Neuronal stem cell (in vitro differentiated cells): ENCODE results near the gene DNAH8.

ENCODE experiments used
- DNase-seq: peaks from one replicate; pipeline ENCODE4 v3.0.0-alpha.2; 2013; ENCODE audit warnings: low spot score
- H2AFZ ChIP-seq: one replicate; pipeline ENCODE4 v1.6.1; 2013; ENCODE audit warnings: mild to moderate bottlenecking, low read length, inconsistent platforms
- H2AK5ac ChIP-seq: 2 replicates; pipeline ENCODE4 v1.6.1; 2013; ENCODE audit warnings: low read depth, mild to moderate bottlenecking, inconsistent platforms, low read length, moderate library complexity, mixed read lengths
- H2BK120ac ChIP-seq: 2 replicates; pipeline ENCODE4 v1.6.1; 2013; ENCODE audit warnings: low read depth, mild to moderate bottlenecking, inconsistent platforms, low read length, moderate library complexity, mixed read lengths
- H2BK12ac ChIP-seq: one replicate; pipeline ENCODE4 v1.6.1; 2013; ENCODE audit warnings: low read length, inconsistent platforms
- H2BK15ac ChIP-seq: 2 replicates; pipeline ENCODE4 v1.6.1; 2013; ENCODE audit warnings: mild to moderate bottlenecking, low read length, inconsistent platforms, mixed read lengths
- H2BK5ac ChIP-seq: one replicate; pipeline ENCODE4 v1.6.1; 2013; ENCODE audit warnings: inconsistent platforms, mild to moderate bottlenecking, low read length, moderate library complexity
- H3K14ac ChIP-seq: one replicate; pipeline ENCODE4 v1.6.1; 2013; ENCODE audit warnings: low read length, inconsistent platforms
- H3K18ac ChIP-seq: 2 replicates; pipeline ENCODE4 v1.6.1; 2013; ENCODE audit warnings: low read length, inconsistent platforms
- H3K23ac ChIP-seq: 2 replicates; pipeline ENCODE4 v1.6.1; 2013; ENCODE audit warnings: low read depth, mild to moderate bottlenecking, mixed read lengths, low read length, inconsistent platforms; ENCODE audit not compliant: poor library complexity
- H3K27ac ChIP-seq: replicated peaks from 3 replicates; pipeline ENCODE4 v1.5.1; 2013; ENCODE audit warnings: low read length, inconsistent platforms
- H3K27me3 ChIP-seq, 3 experiments: 2 replicates each; pipeline ENCODE4 v1.6.1; 2013; ENCODE audit warnings: low read length in 3 of 3, mild to moderate bottlenecking in 2 of 3, inconsistent platforms in 1 of 3, low read depth in 1 of 3, mixed read lengths in 1 of 3, moderate library complexity in 1 of 3; ENCODE audit not compliant: control insufficient read depth in 3 of 3, insufficient read depth in 3 of 3
- H3K36me3 ChIP-seq, 2 donors: replicated peaks in 1 of 2; 2 replicates each; pipeline ENCODE4 v1.6.1; 2013; ENCODE audit warnings: low read length in 2 of 2; ENCODE audit not compliant: control insufficient read depth in 2 of 2, insufficient read depth in 2 of 2
- H3K4ac ChIP-seq: 2 replicates; pipeline ENCODE4 v1.6.1; 2013; ENCODE audit warnings: inconsistent platforms, mild to moderate bottlenecking, low read length, moderate library complexity
- H3K4me1 ChIP-seq, 2 donors: 1 replicate in 1 of 2; 2 replicates in 1 of 2; pipeline ENCODE4 v1.6.1; 2013; ENCODE audit warnings: low read length in 2 of 2, low read depth in 1 of 2; ENCODE audit not compliant: control insufficient read depth in 2 of 2, insufficient read depth in 1 of 2
- H3K4me2 ChIP-seq: one replicate; pipeline ENCODE4 v1.6.1; 2013; ENCODE audit warnings: mild to moderate bottlenecking, low read length, inconsistent platforms; ENCODE audit not compliant: insufficient read depth, poor library complexity, severe bottlenecking
- H3K4me3 ChIP-seq, 2 donors: 2 replicates each; pipeline ENCODE4 v1.5.1; 2013; ENCODE audit warnings: low read length in 2 of 2, mild to moderate bottlenecking in 2 of 2, inconsistent platforms in 1 of 2, moderate library complexity in 1 of 2
- H3K79me1 ChIP-seq: one replicate; pipeline ENCODE4 v1.6.1; 2013; ENCODE audit warnings: low read depth, mild to moderate bottlenecking, inconsistent platforms, low read length, moderate library complexity
- H3K9ac ChIP-seq: one replicate; pipeline ENCODE4 v1.6.1; 2013; ENCODE audit warnings: mild to moderate bottlenecking, low read depth, low read length, inconsistent platforms; ENCODE audit not compliant: poor library complexity
- H3K9me3 ChIP-seq, 2 donors: replicated peaks in 1 of 2; 2 replicates each; pipeline versions ENCODE3 to v1.6.1; 2013; ENCODE audit warnings: low read length in 2 of 2, mild to moderate bottlenecking in 2 of 2, inconsistent platforms in 1 of 2, low read depth in 1 of 2, mixed read lengths in 1 of 2, moderate library complexity in 1 of 2; ENCODE audit not compliant: control insufficient read depth in 2 of 2, insufficient read depth in 1 of 2
- H4K8ac ChIP-seq: one replicate; pipeline ENCODE4 v1.6.1; 2013; ENCODE audit warnings: low read depth, mild to moderate bottlenecking, inconsistent platforms, low read length, moderate library complexity
- H4K91ac ChIP-seq: one replicate; pipeline ENCODE4 v1.6.1; 2013; ENCODE audit warnings: low read length, low read depth, mild to moderate bottlenecking, inconsistent platforms; ENCODE audit not compliant: poor library complexity
- whole genome bisulfite sequencing, 2 donors: extraction: QIAGEN DNeasy Blood & Tissue Kit; methylation state at CpG; one replicate each; pipeline ENCODE4 v1.1.7; 2013; ENCODE audit warnings: missing lambda C conversion rate in 2 of 2, mixed read lengths in 1 of 2; ENCODE audit not compliant: insufficient read length in 2 of 2, insufficient replicate concordance in 1 of 2; ENCODE audit errors: extremely low coverage in 2 of 2; 5-methylcytosine and 5-hydroxymethylcytosine counted together

DNAH8 gene

DNA sequence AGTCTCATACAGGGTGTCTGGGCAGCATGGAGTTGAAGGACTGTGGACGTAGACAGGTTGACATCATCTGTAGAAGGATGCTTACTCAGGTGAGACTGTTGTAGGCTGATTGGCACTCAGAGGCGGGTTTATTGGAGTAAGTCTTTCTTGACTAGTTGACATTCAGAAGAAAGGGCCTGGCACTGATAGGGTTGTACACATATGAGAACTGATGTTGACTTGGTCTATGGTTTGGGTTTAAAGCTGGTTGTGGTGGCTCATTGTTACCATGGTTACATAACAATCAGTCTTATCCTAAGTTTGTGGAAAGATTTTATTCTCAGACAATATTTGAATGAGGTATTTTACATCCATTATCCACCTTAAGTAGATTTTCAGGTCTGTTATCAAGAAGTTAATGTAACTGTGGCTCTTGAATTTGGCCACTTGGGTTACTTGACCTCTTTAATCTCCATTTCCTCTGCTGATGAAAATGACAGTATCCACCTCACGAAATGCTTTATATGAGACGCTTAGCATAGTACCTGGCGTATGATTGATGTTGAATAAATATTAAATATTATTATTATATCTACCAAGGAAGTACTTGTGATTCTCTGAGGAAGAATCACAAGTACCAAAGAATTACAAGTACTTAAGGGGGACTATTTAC is 109.3 kb downstream of the DNAH8 start:
- Histone ChIP-seq H3K9ac (no peak overlapping the region), H2AFZ (no peak overlapping the region), H3K4ac (no peak overlapping the region), H3K14ac (no peak overlapping the region), H3K4me2 (no peak overlapping the region), H4K91ac (no peak overlapping the region), H3K18ac (no peak overlapping the region), H3K4me3 (no peak overlapping the region), H2AK5ac (no peak overlapping the region), H3K36me3 (no peaks in the 10 kb centered on the region), H3K4me1 (no peaks in the 10 kb centered on the region), H3K9me3 (no peaks in the 10 kb centered on the region), H2BK120ac (no peak overlapping the region), H3K23ac (no peak overlapping the region), H2BK5ac (no peak overlapping the region), H2BK12ac (no peak overlapping the region), H3K27me3 (peaks cover 0 to 4% (median 0%) of the 10 kb centered on the region in 3 experiments), H2BK15ac (no peak overlapping the region), H3K27ac (no peak overlapping the region), H3K79me1 (no peaks in the 10 kb centered on the region), H4K8ac (no peak overlapping the region)
- no CpG with 5 or more reads among the region's 5 CpGs for WGBS, 2 donors
- no peak for DNase-seq

DNA sequence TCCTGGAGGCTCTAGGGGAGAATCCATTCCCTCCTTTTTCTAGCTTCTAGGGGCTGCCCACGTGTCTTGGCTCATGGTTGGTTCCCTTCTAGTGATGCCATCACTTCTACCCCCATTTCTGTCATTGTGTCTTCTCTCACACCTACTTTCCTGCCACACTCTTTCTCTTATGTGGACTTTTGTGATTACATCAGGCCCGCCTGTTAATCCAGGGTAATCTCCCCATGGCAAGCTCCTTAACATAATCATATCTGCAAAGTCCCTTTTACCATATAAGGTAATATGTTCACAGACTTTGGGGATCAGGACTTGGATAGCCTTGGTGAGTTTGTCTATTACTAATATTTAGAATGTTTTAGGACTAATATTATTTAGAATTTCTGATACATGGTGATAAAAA is 111.9 kb downstream of the DNAH8 start:
- no peak overlapping the region for H3K4me3 ChIP-seq
- WGBS, 2 donors: no CpG with 5 or more reads among the region's 2 CpGs
- no peak overlapping the region for H2AFZ ChIP-seq

DNA sequence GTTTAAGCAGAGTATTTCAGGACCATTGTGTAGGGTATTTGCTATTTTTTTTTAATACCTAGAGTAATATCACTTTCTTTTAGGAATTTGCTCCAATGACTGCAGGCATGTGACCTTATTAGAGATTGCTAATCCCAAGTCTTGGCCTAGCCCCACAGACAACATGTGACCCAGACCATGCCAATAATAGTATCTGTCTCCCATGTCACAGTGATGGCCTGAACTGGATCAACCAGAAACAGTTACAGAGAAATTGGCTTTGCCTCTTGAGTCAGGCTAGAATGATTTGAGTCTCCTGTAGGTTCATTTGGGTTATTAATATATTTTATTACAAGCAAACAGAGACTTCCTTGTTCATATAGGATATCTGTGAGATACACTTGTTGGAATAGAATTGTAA is 116.8 kb downstream of the DNAH8 start:
- peaks cover 0 to 16% (median 0%) of the 10 kb centered on the region in 3 experiments for H3K27me3 ChIP-seq
- no peak overlapping the region for H4K91ac ChIP-seq
- no peak overlapping the region for H3K18ac ChIP-seq
- no peak overlapping the region for H3K23ac ChIP-seq
- no peak for DNase-seq
- no peak overlapping the region for H3K9ac ChIP-seq
- H3K27ac ChIP-seq: no peak overlapping the region
- H3K4ac ChIP-seq: no peak overlapping the region
- H3K79me1 ChIP-seq: no peaks in the 10 kb centered on the region
- no peak overlapping the region for H2BK15ac ChIP-seq
- H2BK5ac ChIP-seq: no peak overlapping the region
- no peak overlapping the region for H2AK5ac ChIP-seq
- no peak overlapping the region for H4K8ac ChIP-seq
- no peak overlapping the region for H2BK12ac ChIP-seq
- H3K4me3 ChIP-seq: no peak overlapping the region
- H3K36me3 ChIP-seq: no peaks in the 10 kb centered on the region
- H3K4me1 ChIP-seq: peaks cover 0 to 5% of the 10 kb centered on the region in 2 donors
- H2BK120ac ChIP-seq: no peak overlapping the region
- H3K4me2 ChIP-seq: no peak overlapping the region
- H3K9me3 ChIP-seq: no peaks in the 10 kb centered on the region
- H2AFZ ChIP-seq: no peak overlapping the region
- no peak overlapping the region for H3K14ac ChIP-seq

More for the DNA sequence above, 111.9 kb downstream of the DNAH8 start:
- H2BK120ac ChIP-seq: no peak overlapping the region
- no peak overlapping the region for H4K91ac ChIP-seq
- no peak overlapping the region for H3K9ac ChIP-seq
- DNase-seq: no peak
- H3K4me2 ChIP-seq: no peak overlapping the region
- no peak overlapping the region for H3K27ac ChIP-seq
- no peak overlapping the region for H2BK12ac ChIP-seq
- H3K23ac ChIP-seq: no peak overlapping the region
- no peak overlapping the region for H2BK5ac ChIP-seq
- H3K4me1 ChIP-seq: no peaks in the 10 kb centered on the region
- H2BK15ac ChIP-seq: no peak overlapping the region
- H3K4ac ChIP-seq: no peak overlapping the region
- peaks cover 0 to 2% (median 0%) of the 10 kb centered on the region in 3 experiments for H3K27me3 ChIP-seq
- H3K36me3 ChIP-seq: no peaks in the 10 kb centered on the region
- no peak overlapping the region for H3K18ac ChIP-seq
- H4K8ac ChIP-seq: no peak overlapping the region
- H3K9me3 ChIP-seq: no peaks in the 10 kb centered on the region
- H3K14ac ChIP-seq: no peak overlapping the region
- H3K79me1 ChIP-seq: no peaks in the 10 kb centered on the region
- no peak overlapping the region for H2AK5ac ChIP-seq

DNA sequence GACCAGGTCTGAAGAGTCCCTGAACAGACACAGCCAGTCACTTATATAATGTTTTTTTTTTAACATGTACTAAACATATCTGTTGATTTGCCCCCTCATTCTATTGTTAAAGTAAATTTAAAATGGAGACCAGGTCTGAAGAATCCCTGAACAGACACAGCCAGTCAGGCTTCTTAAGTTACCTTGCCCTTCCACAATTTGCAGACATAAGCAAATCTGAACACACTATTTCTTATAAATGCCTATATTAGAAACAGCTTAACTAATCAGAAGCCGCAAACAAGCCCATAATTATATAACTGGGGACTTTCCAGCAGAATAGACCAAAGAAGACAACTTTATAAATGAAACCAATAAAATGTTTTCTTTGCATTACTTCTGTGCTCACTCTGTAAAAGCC is 118.2 kb downstream of the DNAH8 start:
- Histone ChIP-seq H3K14ac (no peak overlapping the region), H3K9me3 (no peaks in the 10 kb centered on the region), H2AFZ (no peak overlapping the region), H3K36me3 (no peaks in the 10 kb centered on the region), H3K4me2 (no peak overlapping the region), H3K79me1 (no peaks in the 10 kb centered on the region), H3K4me3 (no peak overlapping the region), H4K8ac (no peak overlapping the region), H3K27me3 (peaks cover 0 to 28% (median 0%) of the 10 kb centered on the region in 3 experiments), H3K23ac (no peak overlapping the region), H2BK120ac (no peak overlapping the region), H3K18ac (no peak overlapping the region), H3K4ac (no peak overlapping the region), H2AK5ac (no peak overlapping the region), H3K4me1 (peaks cover 0 to 5% of the 10 kb centered on the region in 2 donors), H3K9ac (no peak overlapping the region), H4K91ac (no peak overlapping the region), H2BK5ac (no peak overlapping the region), H3K27ac (no peak overlapping the region), H2BK12ac (no peak overlapping the region), H2BK15ac (no peak overlapping the region)
- no CpG with 5 or more reads among the region's 1 CpG for WGBS, 2 donors
- no peak for DNase-seq
